ENCODE results near the gene NUP50.

Gene NUP50

GRCh38 chr22:45233827-45234226, 70.1 kb downstream of the NUP50 start:
- no peak for DNase-seq

GRCh38 chr22:45235101-45235777, 71.5 kb downstream of the NUP50 start:
- DNase-seq = no peak

GRCh38 chr22:45235851-45236342, 72.2 kb downstream of the NUP50 start:
- DNase-seq = no peak

- no peak for DNase-seq
Observed at GRCh38 chr22:45237065-45237990, 73.6 kb downstream of the NUP50 start.
